ENCODE measurements around the gene C1orf226.

DNA sequence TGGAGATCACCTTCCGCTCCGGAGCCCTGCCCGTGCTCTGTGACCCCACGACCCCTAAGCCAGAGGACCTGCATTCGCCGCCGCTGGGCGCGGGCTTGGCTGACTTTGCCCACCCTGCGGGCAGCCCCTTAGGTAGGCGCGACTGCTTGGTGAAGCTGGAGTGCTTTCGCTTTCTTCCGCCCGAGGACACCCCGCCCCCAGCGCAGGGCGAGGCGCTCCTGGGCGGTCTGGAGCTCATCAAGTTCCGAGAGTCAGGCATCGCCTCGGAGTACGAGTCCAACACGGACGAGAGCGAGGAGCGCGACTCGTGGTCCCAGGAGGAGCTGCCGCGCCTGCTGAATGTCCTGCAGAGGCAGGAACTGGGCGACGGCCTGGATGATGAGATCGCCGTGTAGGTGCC, 14.5 kb upstream of the C1orf226 start:
- TF ChIP-seq, protein P1, sequence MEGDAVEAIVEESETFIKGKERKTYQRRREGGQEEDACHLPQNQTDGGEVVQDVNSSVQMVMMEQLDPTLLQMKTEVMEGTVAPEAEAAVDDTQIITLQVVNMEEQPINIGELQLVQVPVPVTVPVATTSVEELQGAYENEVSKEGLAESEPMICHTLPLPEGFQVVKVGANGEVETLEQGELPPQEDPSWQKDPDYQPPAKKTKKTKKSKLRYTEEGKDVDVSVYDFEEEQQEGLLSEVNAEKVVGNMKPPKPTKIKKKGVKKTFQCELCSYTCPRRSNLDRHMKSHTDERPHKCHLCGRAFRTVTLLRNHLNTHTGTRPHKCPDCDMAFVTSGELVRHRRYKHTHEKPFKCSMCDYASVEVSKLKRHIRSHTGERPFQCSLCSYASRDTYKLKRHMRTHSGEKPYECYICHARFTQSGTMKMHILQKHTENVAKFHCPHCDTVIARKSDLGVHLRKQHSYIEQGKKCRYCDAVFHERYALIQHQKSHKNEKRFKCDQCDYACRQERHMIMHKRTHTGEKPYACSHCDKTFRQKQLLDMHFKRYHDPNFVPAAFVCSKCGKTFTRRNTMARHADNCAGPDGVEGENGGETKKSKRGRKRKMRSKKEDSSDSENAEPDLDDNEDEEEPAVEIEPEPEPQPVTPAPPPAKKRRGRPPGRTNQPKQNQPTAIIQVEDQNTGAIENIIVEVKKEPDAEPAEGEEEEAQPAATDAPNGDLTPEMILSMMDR (IDR thresholded peaks at IDR 0.05; ENCODE audit: control extremely low read depth in 1 of 3, insufficient read depth in 1 of 3, low read depth in 1 of 3, low read length in 3 of 3), result no peak
- TF ChIP-seq POLR2A (IDR thresholded peaks at IDR 0.05; ENCODE audit: control extremely low read depth in 1 of 2, low read depth in 2 of 2, low read length in 2 of 2), result no peak
- no peak for TF ChIP-seq MAFK (IDR thresholded peaks at IDR 0.05; ENCODE audit: low read depth, low read length)
- TF ChIP-seq, protein P2, sequence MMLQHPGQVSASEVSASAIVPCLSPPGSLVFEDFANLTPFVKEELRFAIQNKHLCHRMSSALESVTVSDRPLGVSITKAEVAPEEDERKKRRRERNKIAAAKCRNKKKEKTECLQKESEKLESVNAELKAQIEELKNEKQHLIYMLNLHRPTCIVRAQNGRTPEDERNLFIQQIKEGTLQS (IDR thresholded peaks at IDR 0.05; ENCODE audit: insufficient read depth, low read depth, low read length), result no peak
- no peak for TF ChIP-seq TEAD4 (IDR thresholded peaks at IDR 0.05; ENCODE audit: low read depth, low read length)
- TF ChIP-seq HDAC6 (IDR thresholded peaks at IDR 0.05; ENCODE audit: low read depth, low read length), result no peak
- TF ChIP-seq JUND (IDR thresholded peaks at IDR 0.05; ENCODE audit: low read length), result no peak
- no peak for TF ChIP-seq POLR2AphosphoS5 (IDR thresholded peaks at IDR 0.05; ENCODE audit: low read depth, low read length)
- no peak for TF ChIP-seq CTBP2 (IDR thresholded peaks at IDR 0.05; ENCODE audit: borderline replicate concordance, insufficient read depth, insufficient read length, low read length)
- TF ChIP-seq, protein P3, sequence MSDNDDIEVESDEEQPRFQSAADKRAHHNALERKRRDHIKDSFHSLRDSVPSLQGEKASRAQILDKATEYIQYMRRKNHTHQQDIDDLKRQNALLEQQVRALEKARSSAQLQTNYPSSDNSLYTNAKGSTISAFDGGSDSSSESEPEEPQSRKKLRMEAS (IDR thresholded peaks at IDR 0.05), result no peak
- TF ChIP-seq CBX5 (IDR thresholded peaks at IDR 0.05; ENCODE audit: low read depth, low read length), result no peak
- no peak for TF ChIP-seq RBBP5 (IDR thresholded peaks at IDR 0.05; ENCODE audit: borderline replicate concordance, low read depth, low read length)

Measured in H1 (cell line).